DND-41 (cell line): ENCODE results near the gene FAM171A1.

ENCODE experiments used
- ATAC-seq: fragments of 200-7000 bp; cut with Tn5 transposase; 3 replicates; pipeline ENCODE4 v1.9.1; 2021; ENCODE audit warnings: low read depth; ENCODE audit not compliant: insufficient read depth
- DNase-seq: peaks from one replicate; pipeline ENCODE4 v3.0.0-alpha.2; 2020
- H2AFZ ChIP-seq: 2 replicates; pipeline ENCODE4 v1.6.0; 2012; ENCODE audit warnings: low read depth, low read length
- H3K27ac ChIP-seq: 2 replicates; pipeline ENCODE4 v1.5.1; 2012; ENCODE audit warnings: low read length, inconsistent platforms
- H3K27me3 ChIP-seq: fragments of 200-600 bp; sonication (generic); 2 replicates; pipeline ENCODE4 v1.6.0; 2012; ENCODE audit warnings: low read length, mild to moderate bottlenecking, inconsistent platforms; ENCODE audit not compliant: insufficient read depth, poor library complexity
- H3K36me3 ChIP-seq: 2 replicates; pipeline ENCODE4 v1.5.1; 2012; ENCODE audit warnings: low read length, inconsistent platforms; ENCODE audit not compliant: insufficient read depth
- H3K4me1 ChIP-seq: 2 replicates; pipeline ENCODE4 v1.5.1; 2012; ENCODE audit warnings: mild to moderate bottlenecking, low read length; ENCODE audit not compliant: insufficient read depth
- H3K4me2 ChIP-seq: 2 replicates; pipeline ENCODE4 v1.6.0; 2012; ENCODE audit warnings: mild to moderate bottlenecking, moderate library complexity, low read length, inconsistent platforms; ENCODE audit not compliant: insufficient read depth
- H3K4me3 ChIP-seq, 2 experiments: fragments of 200-600 bp in 1 of 2; shearing (Covaris generic) in 1 of 2; 2 replicates each; pipeline ENCODE4 v1.5.1; 2012 to 2016; ENCODE audit warnings: inconsistent platforms in 2 of 2, low read length in 2 of 2, mild to moderate bottlenecking in 2 of 2, low read depth in 1 of 2, moderate library complexity in 1 of 2
- H3K79me2 ChIP-seq: 2 replicates; pipeline ENCODE4 v1.6.0; 2012; ENCODE audit warnings: low read length, inconsistent platforms; ENCODE audit not compliant: insufficient read depth
- H3K9ac ChIP-seq: 2 replicates; pipeline ENCODE4 v1.6.0; 2012; ENCODE audit warnings: low read depth, mild to moderate bottlenecking, inconsistent platforms, low read length, moderate library complexity
- H3K9me3 ChIP-seq: 2 replicates; pipeline ENCODE4 v1.5.1; 2012; ENCODE audit warnings: low read length, moderate library complexity, mild to moderate bottlenecking, inconsistent platforms; ENCODE audit not compliant: insufficient read depth, severe bottlenecking
- H4K20me1 ChIP-seq: 2 replicates; pipeline ENCODE4 v1.6.0; 2012; ENCODE audit warnings: low read length; ENCODE audit not compliant: insufficient read depth
- EZH2 ChIP-seq: IDR thresholded peaks from 3 replicates; pipeline ENCODE4 v1.6.1; 2012; ENCODE audit warnings: borderline replicate concordance, low read depth, mild to moderate bottlenecking, moderate library complexity, low read length, inconsistent platforms; ENCODE audit not compliant: severe bottlenecking
- TF ChIP-seq, protein P1 (sequence below): IDR thresholded peaks from 2 replicates; pipeline ENCODE4 v1.5.1; 2012; ENCODE audit warnings: borderline replicate concordance, low read length, moderate library complexity, mild to moderate bottlenecking; ENCODE audit not compliant: poor library complexity, severe bottlenecking; ENCODE audit errors: extremely low read depth

The FAM171A1 gene

DNA sequence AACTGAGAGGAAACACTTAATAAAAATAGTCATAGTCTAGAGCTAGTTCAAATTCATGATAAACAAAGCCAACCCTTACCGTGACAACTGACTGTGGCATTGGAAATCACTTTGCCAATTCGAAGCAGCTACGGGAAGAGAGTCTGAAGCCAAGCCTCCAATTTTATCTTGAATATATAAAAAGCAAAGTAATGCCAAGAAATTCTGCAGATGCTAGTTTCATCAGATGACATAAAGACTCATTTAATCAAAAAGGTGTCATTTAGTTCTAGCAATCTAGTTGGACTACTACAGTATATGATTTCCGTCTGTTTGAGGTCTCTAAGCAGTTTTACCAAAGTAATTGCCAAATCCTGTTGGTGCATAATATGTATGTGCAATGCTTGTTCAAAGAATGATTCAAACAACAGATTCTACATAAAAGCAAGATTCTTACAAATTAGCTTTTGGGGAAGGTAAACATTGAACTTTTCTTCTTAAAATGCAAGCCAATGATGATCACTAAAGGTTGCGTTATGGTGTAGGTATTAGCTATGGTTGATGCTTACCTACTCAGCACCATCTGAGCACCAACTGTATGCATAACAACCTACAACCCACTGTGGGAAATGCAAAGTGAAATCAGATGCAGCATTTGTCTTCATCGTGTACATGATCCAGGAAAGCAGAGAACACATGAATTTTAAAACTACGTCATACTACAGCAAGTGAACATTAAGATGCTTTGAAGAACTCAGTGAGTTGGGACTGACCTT is 2.8 kb downstream of the FAM171A1 start:
- no peak overlapping the region for H3K27ac ChIP-seq
- peak overlapping the region; percentile 18; the same call in 1 of the 2 replicates for H3K4me2 ChIP-seq
- DNase-seq (no peak), ATAC-seq (no peak)
- H4K20me1 ChIP-seq = no peaks in the 10 kb centered on the region; the same call in 1 of the 2 replicates
- no peak overlapping the region for H3K9ac ChIP-seq
- no peak overlapping the region for H2AFZ ChIP-seq
- H3K36me3 ChIP-seq = no peaks in the 10 kb centered on the region
- H3K79me2 ChIP-seq = 0 out of 2 replicates have a peak, but pooled peaks cover 3% of the 10 kb centered on the region
- TF ChIP-seq, protein P1, sequence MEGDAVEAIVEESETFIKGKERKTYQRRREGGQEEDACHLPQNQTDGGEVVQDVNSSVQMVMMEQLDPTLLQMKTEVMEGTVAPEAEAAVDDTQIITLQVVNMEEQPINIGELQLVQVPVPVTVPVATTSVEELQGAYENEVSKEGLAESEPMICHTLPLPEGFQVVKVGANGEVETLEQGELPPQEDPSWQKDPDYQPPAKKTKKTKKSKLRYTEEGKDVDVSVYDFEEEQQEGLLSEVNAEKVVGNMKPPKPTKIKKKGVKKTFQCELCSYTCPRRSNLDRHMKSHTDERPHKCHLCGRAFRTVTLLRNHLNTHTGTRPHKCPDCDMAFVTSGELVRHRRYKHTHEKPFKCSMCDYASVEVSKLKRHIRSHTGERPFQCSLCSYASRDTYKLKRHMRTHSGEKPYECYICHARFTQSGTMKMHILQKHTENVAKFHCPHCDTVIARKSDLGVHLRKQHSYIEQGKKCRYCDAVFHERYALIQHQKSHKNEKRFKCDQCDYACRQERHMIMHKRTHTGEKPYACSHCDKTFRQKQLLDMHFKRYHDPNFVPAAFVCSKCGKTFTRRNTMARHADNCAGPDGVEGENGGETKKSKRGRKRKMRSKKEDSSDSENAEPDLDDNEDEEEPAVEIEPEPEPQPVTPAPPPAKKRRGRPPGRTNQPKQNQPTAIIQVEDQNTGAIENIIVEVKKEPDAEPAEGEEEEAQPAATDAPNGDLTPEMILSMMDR = no peak
- no peak for TF ChIP-seq EZH2
- no peaks in the 10 kb centered on the region for H3K9me3 ChIP-seq
- no peak overlapping the region for H3K4me3 ChIP-seq
- H3K4me1 ChIP-seq = peaks cover 17% of the 10 kb centered on the region
- peaks cover 22% of the 10 kb centered on the region for H3K27me3 ChIP-seq

DNA sequence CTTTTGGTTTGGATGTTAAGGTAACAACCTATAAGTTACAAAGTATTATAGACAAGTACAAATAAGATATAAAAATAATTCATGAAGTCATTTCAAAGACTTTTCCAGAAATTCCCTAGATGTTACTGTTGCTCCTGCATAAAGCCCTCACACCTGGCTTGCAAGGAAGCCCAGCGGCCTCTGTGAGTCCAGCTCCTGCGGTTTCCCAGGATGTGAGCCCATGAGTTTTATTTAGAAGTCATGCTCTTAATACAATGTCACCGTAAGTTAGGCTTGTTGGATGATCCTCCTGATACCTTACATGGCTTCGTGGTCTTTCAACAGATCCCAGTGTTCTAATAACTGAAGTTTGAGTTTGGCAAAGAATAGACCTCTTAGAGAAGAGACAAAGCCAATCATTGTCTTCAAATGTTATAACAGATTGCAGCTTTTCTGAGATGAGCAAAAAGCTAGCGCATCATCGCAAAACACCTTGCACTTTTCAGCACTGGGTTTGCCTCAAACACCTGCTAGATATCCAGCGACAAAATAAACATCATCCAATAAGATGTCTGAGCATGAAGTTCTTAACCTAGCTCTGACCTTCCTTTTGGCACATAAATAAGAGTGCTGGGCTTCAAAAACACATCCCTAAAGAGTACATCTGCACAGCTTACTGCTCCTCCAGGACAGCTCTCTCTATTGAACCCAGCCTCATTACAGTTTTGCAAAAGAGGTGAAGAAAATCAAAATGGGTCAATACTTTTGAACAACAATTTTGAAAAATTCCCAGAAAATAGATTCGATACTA is 3.6 kb downstream of the FAM171A1 start:
- 0 out of 2 replicates have a peak, but pooled peaks cover 3% of the 10 kb centered on the region for H3K79me2 ChIP-seq
- ATAC-seq = no peak

DNA sequence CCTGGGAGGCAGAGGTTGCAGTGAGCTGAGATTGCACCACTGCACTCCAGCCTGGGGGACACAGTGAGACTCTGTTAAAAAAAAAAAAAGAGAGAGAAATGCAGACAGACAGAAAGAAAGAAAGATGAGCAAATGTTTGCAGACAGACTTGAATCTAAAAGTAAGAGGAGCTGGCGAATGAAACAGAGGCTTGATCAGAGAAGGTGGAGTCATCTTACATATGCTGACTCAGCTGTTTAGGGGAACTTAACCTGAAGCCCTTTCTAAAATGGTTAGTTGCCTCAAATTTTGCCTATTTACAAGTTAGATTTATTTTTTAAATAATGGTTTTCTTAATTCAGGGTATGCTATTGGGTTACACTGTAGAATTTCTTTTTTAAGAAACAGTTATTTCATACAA is 5.4 kb downstream of the FAM171A1 start:
- Histone ChIP-seq H3K4me2 (no peak overlapping the region), H3K9ac (no peak overlapping the region), H3K36me3 (no peaks in the 10 kb centered on the region), H3K4me1 (peaks cover 12% of the 10 kb centered on the region), H3K79me2 (0 out of 2 replicates have a peak, but pooled peaks cover 3% of the 10 kb centered on the region), H3K27me3 (peaks cover 5% of the 10 kb centered on the region), H3K9me3 (no peaks in the 10 kb centered on the region), H4K20me1 (no peaks in the 10 kb centered on the region; the same call in 1 of the 2 replicates), H2AFZ (no peak overlapping the region), H3K27ac (no peak overlapping the region), H3K4me3 (no peak overlapping the region)
- no peak for ATAC-seq
- TF ChIP-seq EZH2 = no peak
- TF ChIP-seq, protein P1 = no peak
- DNase-seq = no peak

More for the DNA sequence above, 3.6 kb downstream of the FAM171A1 start:
- Histone ChIP-seq H3K4me2 (no peak overlapping the region), H3K9ac (no peak overlapping the region), H3K4me3 (no peak overlapping the region), H3K27me3 (peaks cover 15% of the 10 kb centered on the region), H2AFZ (no peak overlapping the region), H3K27ac (no peak overlapping the region), H4K20me1 (no peaks in the 10 kb centered on the region; the same call in 1 of the 2 replicates), H3K9me3 (no peaks in the 10 kb centered on the region), H3K36me3 (no peaks in the 10 kb centered on the region), H3K4me1 (peaks cover 17% of the 10 kb centered on the region)
- no peak for TF ChIP-seq EZH2
- TF ChIP-seq, protein P1 = no peak
- no peak for DNase-seq
